HepG2 (cell line): ENCODE measurements around the gene FKBP8. TPM values are rescaled to one million over a fixed set of nuclear protein-coding genes. Genes with fewer than 3 reads are reported as not detected.

Experiments
- ATAC-seq: fragments of 200-7000 bp; cut with Tn5 transposase; 3 replicates; pipeline ENCODE4 v1.9.1; 2020; ENCODE audit warnings: mild to moderate bottlenecking, moderate library complexity
- BruUV-seq: library from RNA; stranded (reverse); fragments of 400-500 nt; replicated peaks from 2 replicates; lab custom pipeline; 2021; lab: Mats Ljungman, UMichigan
- CTCF ChIA-PET: fragments of 300-600 bp; formaldehyde crosslinking; extraction: SDS; loops from one replicate; lab custom pipeline; 2021; ENCODE audit warnings: low total read pairs, inconsistent platforms, low intra/inter-chr PET ratio; lab: Yijun Ruan, JAX
- POLR2A ChIA-PET: fragments of 350-600 bp; sonication (Branson Sonifier 250); formaldehyde crosslinking; loops from one replicate; lab custom pipeline; 2020; ENCODE audit warnings: antibody characterized with exemption, inconsistent platforms; lab: Yijun Ruan, JAX
- DNase-seq: peaks from one replicate; pipeline ENCODE4 v3.0.0-alpha.2; 2015; ENCODE audit warnings: low spot score
- FAIRE-seq: peaks from 3 replicates; lab custom pipeline; 2011; peaks lifted over from hg19 to GRCh38; lab: Jason Lieb, UNC
- H2AFZ ChIP-seq: one replicate; pipeline ENCODE4 v1.6.1; 2011; ENCODE audit warnings: low read length, inconsistent platforms
- H3K27ac ChIP-seq: fragments of 300-600 bp; 3 replicates; pipeline ENCODE4 v1.8.0; 2011; ENCODE audit warnings: mixed run types, mild to moderate bottlenecking, mixed read lengths, low read length, inconsistent platforms; ENCODE audit not compliant: insufficient read depth; ENCODE audit errors: extremely low read length
- H3K27me3 ChIP-seq, 2 experiments: fragments of 200-600 bp in 1 of 2; 2 replicates in 1 of 2; 3 replicates in 1 of 2; pipeline versions ENCODE4 v1.6.0 to v1.8.0; 2011; ENCODE audit warnings: low read length in 2 of 2, mild to moderate bottlenecking in 2 of 2, moderate library complexity in 2 of 2, inconsistent platforms in 1 of 2; ENCODE audit not compliant: insufficient read depth in 2 of 2, control insufficient read depth in 1 of 2
- H3K36me3 ChIP-seq, 2 experiments: fragments of 200-600 bp in 1 of 2; replicated peaks in 1 of 2; 2 replicates in 1 of 2; 3 replicates in 1 of 2; pipeline versions ENCODE4 v1.5.1 to v1.8.0; 2011; ENCODE audit warnings: low read length in 2 of 2, inconsistent platforms in 1 of 2; ENCODE audit not compliant: insufficient read depth in 2 of 2, control insufficient read depth in 1 of 2
- H3K4me1 ChIP-seq: 2 replicates; pipeline ENCODE4 v1.5.1; 2012; ENCODE audit warnings: low read length, inconsistent platforms; ENCODE audit not compliant: insufficient read depth
- H3K4me2 ChIP-seq: 2 replicates; pipeline ENCODE4 v1.6.0; 2011; ENCODE audit warnings: low read depth, low read length, inconsistent platforms
- H3K4me3 ChIP-seq, 3 experiments: fragments of 200-600 bp in 1 of 3; sonication (generic), shearing (Covaris generic) in 1 of 3; replicated peaks in 1 of 3; 2 replicates each; pipeline ENCODE4 v1.5.1; 2011 to 2016; ENCODE audit warnings: low read length in 3 of 3, inconsistent platforms in 2 of 3, low read depth in 2 of 3, mild to moderate bottlenecking in 2 of 3, control low read depth in 1 of 3, mixed read lengths in 1 of 3; ENCODE audit not compliant: insufficient read depth in 1 of 3
- H3K79me2 ChIP-seq: one replicate; pipeline ENCODE4 v1.6.1; 2011; ENCODE audit warnings: low read length, inconsistent platforms; ENCODE audit not compliant: insufficient read depth
- H3K9ac ChIP-seq: 2 replicates; pipeline ENCODE4 v1.6.0; 2011; ENCODE audit warnings: mild to moderate bottlenecking, low read depth, low read length, inconsistent platforms; ENCODE audit not compliant: insufficient read depth
- H3K9me3 ChIP-seq: 2 replicates; pipeline ENCODE4 v1.5.1; 2012; ENCODE audit warnings: mild to moderate bottlenecking, low read length
- H4K20me1 ChIP-seq: 2 replicates; pipeline ENCODE4 v1.6.0; 2011; ENCODE audit warnings: inconsistent platforms, mild to moderate bottlenecking, low read length, moderate library complexity; ENCODE audit not compliant: insufficient read depth
- AGO2 ChIP-seq: fragments of 200-400 bp; formaldehyde crosslinking; optimal IDR thresholded peaks from 2 replicates; pipeline ENCODE3; 2017; ENCODE audit warnings: mild to moderate bottlenecking, low read depth, low read length, moderate library complexity
- HIC2 ChIP-seq: sonication (generic); formaldehyde crosslinking; IDR thresholded peaks from 2 replicates; pipeline ENCODE4 v1.9.0; 2022; ENCODE audit warnings: low read depth, missing genetic modification reagents
- HNRNPL ChIP-seq: fragments of 200-400 bp; formaldehyde crosslinking; IDR thresholded peaks from 2 replicates; pipeline ENCODE4 v1.6.1; 2017; ENCODE audit warnings: mild to moderate bottlenecking, low read depth, low read length
- ZFY ChIP-seq: sonication (generic); formaldehyde crosslinking; IDR thresholded peaks from 2 replicates; pipeline ENCODE4 v1.4.0; 2020; ENCODE audit warnings: missing genetic modification reagents
- ZNF597 ChIP-seq: sonication (generic); formaldehyde crosslinking; IDR thresholded peaks from 2 replicates; pipeline ENCODE4 v1.5.0; 2020; ENCODE audit warnings: missing genetic modification reagents
- ZNF605 ChIP-seq: sonication (generic); formaldehyde crosslinking; IDR thresholded peaks from 2 replicates; pipeline ENCODE4 v1.8.0; 2022; ENCODE audit warnings: mild to moderate bottlenecking, missing genetic modification reagents
- ZNF607 ChIP-seq: sonication (generic); formaldehyde crosslinking; IDR thresholded peaks from 2 replicates; pipeline ENCODE4 v1.5.1; 2020; ENCODE audit warnings: missing genetic modification reagents, mild to moderate bottlenecking, borderline replicate concordance
- ZNF768 ChIP-seq: sonication (generic); formaldehyde crosslinking; IDR thresholded peaks from 2 replicates; pipeline ENCODE4 v1.4.0; 2020; ENCODE audit warnings: missing genetic modification reagents
- WGBS: methylation state at CpG from one replicate; pipeline ENCODE4 v1.1.6; 2017; ENCODE audit warnings: low lambda C conversion rate; 5-methylcytosine and 5-hydroxymethylcytosine counted together
- in situ Hi-C: cut with HindIII; loops from 2 replicates; pipeline ENCODE4 v1.10.0; 2017; ENCODE audit warnings: low pct_unique_long_range_greater_than_20kb; ENCODE audit not compliant: extremely low pct_ligation_motif_present
- intact Hi-C: fragments of 100-400 bp; cut with micrococcal nuclease; formaldehyde crosslinking; loops from one replicate; pipeline ENCODE4 v1.10.0; 2022; ENCODE audit not compliant: unreplicated experiment
- polyA plus RNA-seq, 8 experiments: library from polyadenylated mRNA; depleted of rRNA in 3 of 8; stranded (reverse) in 7 of 8; unstranded in 1 of 8; fragments of >200 nt; fragmentation: Illumina TruSeq in 4 of 8; extraction: Trizol in 4 of 8; gene quantifications; 2 replicates each; pipeline versions ENCODE4 v1.2.1 to v1.2.3, GENCODE V29; 2011 to 2016; ENCODE audit warnings: low read depth in 4 of 8, missing spikeins in 1 of 8, mixed read lengths in 1 of 8; ENCODE audit not compliant: insufficient read depth in 1 of 8
- total RNA-seq, 5 experiments: library from RNA; depleted of rRNA; stranded (reverse); fragments of >200 nt; fragmentation: Illumina TruSeq; extraction: Trizol; gene quantifications; 2 replicates each; pipeline ENCODE4 v1.2.3, GENCODE V29; 2016; ENCODE audit warnings: low read depth in 1 of 5

Gene FKBP8
- total and polyA plus RNA-seq, 2 of the 13 experiments (the other 11 are each of a cell fraction or from before 2014, with no cell fraction given): 81.7 to 93.9 TPM

DNA sequence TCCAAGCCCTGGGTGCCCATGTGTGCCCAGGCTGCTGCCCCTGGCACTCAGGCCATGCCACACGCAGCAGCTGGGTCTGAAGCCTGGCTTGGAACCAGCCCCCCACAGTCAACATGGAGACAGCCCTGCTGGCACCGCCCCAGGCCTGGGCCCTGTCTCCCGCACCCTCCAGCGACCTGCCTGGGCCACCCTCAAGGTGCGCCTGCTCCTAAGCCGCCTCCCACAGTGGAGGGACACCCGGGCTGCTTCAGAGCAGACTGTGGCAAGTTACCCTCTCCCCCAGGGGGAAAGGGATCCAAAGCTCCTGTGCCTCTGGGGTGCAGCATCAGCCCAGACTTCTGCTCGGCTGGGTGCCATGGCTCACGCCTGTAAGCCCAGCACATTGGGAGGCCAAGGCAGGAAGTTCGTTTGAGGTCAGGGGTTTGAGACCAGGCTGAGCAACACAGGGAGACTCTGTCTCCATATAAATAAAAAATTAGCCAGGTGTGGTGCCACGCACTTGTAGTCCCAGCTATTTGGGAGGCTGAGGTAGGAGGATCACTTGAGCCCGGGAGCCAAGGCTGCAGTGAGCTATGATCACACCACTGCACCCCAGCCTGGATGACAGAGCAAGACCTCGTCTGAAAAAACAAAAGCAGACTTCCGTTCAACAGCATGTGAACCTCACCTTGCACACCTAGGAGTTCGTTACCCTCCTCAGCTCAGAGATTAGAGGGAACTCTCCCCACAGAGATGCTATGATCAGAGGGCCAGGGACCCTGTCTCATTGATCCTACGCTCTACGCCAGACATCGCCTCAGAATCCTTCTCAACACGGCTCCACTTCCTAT is 37.1 kb downstream of the FKBP8 start:
- DNase-seq (no peak), FAIRE-seq (no peak), ATAC-seq (no peak)
- Histone ChIP-seq H2AFZ (no peak overlapping the region), H3K4me1 (peaks cover 86% of the 10 kb centered on the region), H3K36me3 (peaks cover 0 to 6% of the 10 kb centered on the region in 2 experiments; a peak in 1 of 5 replicates), H3K4me3 (no peak overlapping the region), H4K20me1 (peaks cover 77% of the 10 kb centered on the region), H3K9me3 (no peaks in the 10 kb centered on the region), H3K79me2 (peaks cover 94% of the 10 kb centered on the region), H3K4me2 (peak overlapping the region; percentile 76; the same call in 1 of the 2 replicates), H3K9ac (no peak overlapping the region), H3K27ac (no peak overlapping the region), H3K27me3 (no peaks in the 10 kb centered on the region)
- CTCF ChIA-PET: no interaction called here
- POLR2A ChIA-PET: interaction anchor here (1.1 to 2.1 kb wide), 4 partner anchors 9 to 23 kb away, joined by 3 to 16 read pairs (median 10); partner anchors contain the start of gene ELL
- 76% methylated on average over 10 of the region's 19 CpGs for WGBS
- in situ Hi-C loops: no loop called here
- no TSS peak for BruUV-seq
- intact Hi-C loops: loop anchor here (5.0 kb wide), 1 partner anchor 39 kb away; no protein-coding TSS in a partner anchor
- TF ChIP-seq ZFY (CRISPR knock-in tag): peak; percentile 18; the same call in 1 of the 2 replicates
- peak; percentile 40; the same call in 1 of the 2 replicates for TF ChIP-seq HIC2 (CRISPR knock-in tag)
- TF ChIP-seq ZNF607 (CRISPR knock-in tag): no peak
- peak; percentile 23; the same call in 1 of the 2 replicates for TF ChIP-seq ZNF605
- no peak for TF ChIP-seq ZNF597
- peak; percentile 75; the same call in 1 of the 2 replicates for TF ChIP-seq HNRNPL
- TF ChIP-seq AGO2: peak; percentile 29
- TF ChIP-seq ZNF768 (CRISPR knock-in tag): peak; percentile 31; the same call in 1 of the 2 replicates
